ENCODE measurements around the gene TBC1D30. TPM values are rescaled to one million over a fixed set of nuclear protein-coding genes. Genes with fewer than 3 reads are reported as not detected.

The TBC1D30 gene
- total RNA-seq, 1 donor from 2014 or later, result 1.2 TPM

DNA sequence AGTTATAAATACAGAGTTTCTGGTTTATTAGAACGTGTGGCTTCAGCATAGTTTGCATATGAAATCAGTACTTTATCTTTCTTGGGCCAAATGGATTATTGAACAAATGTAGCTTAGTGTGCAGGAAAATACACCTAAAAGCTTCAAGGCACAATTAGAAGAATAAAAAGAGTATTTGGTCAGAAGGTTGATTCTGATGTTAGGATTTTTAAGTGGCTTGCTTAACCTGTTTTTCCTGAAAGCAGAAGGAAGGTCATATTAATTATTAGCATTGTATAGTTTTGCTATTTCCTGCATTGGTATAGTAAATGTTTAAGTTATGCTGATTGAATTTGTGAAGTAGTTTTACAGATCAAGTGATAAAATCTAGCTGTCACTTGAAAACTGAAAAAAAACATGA is 34.3 kb upstream of the TBC1D30 start:
- FAIRE-seq, result no peak
- H3K4me3 Mint-ChIP-seq (ENCODE audit: unreplicated experiment), result no peak overlapping the region
- no peaks in the 10 kb centered on the region for H3K79me2 ChIP-seq (ENCODE audit: insufficient read depth, low read length)
- no peaks in the 10 kb centered on the region for H3K27me3 Mint-ChIP-seq (ENCODE audit: low read depth, unreplicated experiment)
- H3K36me3 Mint-ChIP-seq (ENCODE audit: low read depth, unreplicated experiment), result no peaks in the 10 kb centered on the region
- no peak overlapping the region for H2AFZ ChIP-seq (ENCODE audit: low read depth, low read length)
- H3K9me3 ChIP-seq (ENCODE audit: insufficient read depth, low read depth, low read length), result no peaks in the 10 kb centered on the region
- H3K27ac ChIP-seq (ENCODE audit: low read depth, low read length), result no peak overlapping the region
- H3K27ac Mint-ChIP-seq (ENCODE audit: unreplicated experiment), result no peak overlapping the region
- H3K36me3 ChIP-seq (ENCODE audit: insufficient read depth, low read length), result no peaks in the 10 kb centered on the region
- TF ChIP-seq EZH2 (IDR thresholded peaks at IDR 0.05; ENCODE audit: insufficient read depth, low read length), result no peak
- TF ChIP-seq, protein P1, sequence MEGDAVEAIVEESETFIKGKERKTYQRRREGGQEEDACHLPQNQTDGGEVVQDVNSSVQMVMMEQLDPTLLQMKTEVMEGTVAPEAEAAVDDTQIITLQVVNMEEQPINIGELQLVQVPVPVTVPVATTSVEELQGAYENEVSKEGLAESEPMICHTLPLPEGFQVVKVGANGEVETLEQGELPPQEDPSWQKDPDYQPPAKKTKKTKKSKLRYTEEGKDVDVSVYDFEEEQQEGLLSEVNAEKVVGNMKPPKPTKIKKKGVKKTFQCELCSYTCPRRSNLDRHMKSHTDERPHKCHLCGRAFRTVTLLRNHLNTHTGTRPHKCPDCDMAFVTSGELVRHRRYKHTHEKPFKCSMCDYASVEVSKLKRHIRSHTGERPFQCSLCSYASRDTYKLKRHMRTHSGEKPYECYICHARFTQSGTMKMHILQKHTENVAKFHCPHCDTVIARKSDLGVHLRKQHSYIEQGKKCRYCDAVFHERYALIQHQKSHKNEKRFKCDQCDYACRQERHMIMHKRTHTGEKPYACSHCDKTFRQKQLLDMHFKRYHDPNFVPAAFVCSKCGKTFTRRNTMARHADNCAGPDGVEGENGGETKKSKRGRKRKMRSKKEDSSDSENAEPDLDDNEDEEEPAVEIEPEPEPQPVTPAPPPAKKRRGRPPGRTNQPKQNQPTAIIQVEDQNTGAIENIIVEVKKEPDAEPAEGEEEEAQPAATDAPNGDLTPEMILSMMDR (IDR thresholded peaks at IDR 0.05; ENCODE audit: insufficient read depth, low read depth, low read length), result no peak
- H3K4me3 ChIP-seq (ENCODE audit: insufficient read depth, low read depth, low read length), result no peak overlapping the region
- DNase-seq (ENCODE audit: low read depth), result no peak
- no peak overlapping the region for H3K9ac ChIP-seq (ENCODE audit: low read length)
- no peaks in the 10 kb centered on the region for H3K4me1 ChIP-seq (ENCODE audit: insufficient read depth, low read length)
- no peaks in the 10 kb centered on the region for H4K20me1 ChIP-seq (ENCODE audit: insufficient read depth, low read length)
- no peaks in the 10 kb centered on the region for H3K4me1 Mint-ChIP-seq (ENCODE audit: low read depth, unreplicated experiment)
- H3K27me3 ChIP-seq (ENCODE audit: insufficient read depth, low read length), result peaks cover 9% of the 10 kb centered on the region
- no peak overlapping the region for H3K4me2 ChIP-seq (ENCODE audit: low read length)
- no peaks in the 10 kb centered on the region for H3K9me3 Mint-ChIP-seq (ENCODE audit: unreplicated experiment)

DNA sequence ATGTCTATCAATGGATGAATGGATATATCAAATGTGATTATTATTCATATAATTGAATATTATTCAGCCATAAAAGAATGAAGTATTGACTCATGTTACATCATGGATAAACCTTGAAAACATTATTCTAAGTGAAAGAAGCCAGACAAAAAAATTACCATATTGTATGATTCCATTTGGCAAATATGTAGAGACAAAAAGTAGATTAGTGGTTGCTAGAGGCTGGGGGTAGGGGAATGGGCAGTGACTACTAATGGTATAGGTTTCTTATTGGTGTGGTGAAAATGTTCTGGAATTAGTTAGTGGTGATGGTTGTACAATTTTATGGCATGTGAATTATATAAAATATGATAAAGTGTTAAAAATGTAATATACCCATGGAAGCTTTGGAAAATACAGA is 33.4 kb upstream of the TBC1D30 start:
- H3K9me3 Mint-ChIP-seq (ENCODE audit: unreplicated experiment), result no peaks in the 10 kb centered on the region
- DNase-seq (ENCODE audit: low read depth) (no peak), FAIRE-seq (no peak)
- H3K27me3 Mint-ChIP-seq (ENCODE audit: low read depth, unreplicated experiment), result no peaks in the 10 kb centered on the region
- H3K27ac ChIP-seq (ENCODE audit: low read depth, low read length), result no peak overlapping the region
- H3K4me3 Mint-ChIP-seq (ENCODE audit: unreplicated experiment), result no peak overlapping the region
- H3K4me2 ChIP-seq (ENCODE audit: low read length), result no peak overlapping the region
- H3K27ac Mint-ChIP-seq (ENCODE audit: unreplicated experiment), result no peak overlapping the region
- H3K36me3 ChIP-seq (ENCODE audit: insufficient read depth, low read length), result no peaks in the 10 kb centered on the region
- H4K20me1 ChIP-seq (ENCODE audit: insufficient read depth, low read length), result no peaks in the 10 kb centered on the region
- no peak overlapping the region for H2AFZ ChIP-seq (ENCODE audit: low read depth, low read length)
- H3K9ac ChIP-seq (ENCODE audit: low read length), result no peak overlapping the region
- H3K4me1 Mint-ChIP-seq (ENCODE audit: low read depth, unreplicated experiment), result no peaks in the 10 kb centered on the region
- H3K36me3 Mint-ChIP-seq (ENCODE audit: low read depth, unreplicated experiment), result no peaks in the 10 kb centered on the region
- H3K27me3 ChIP-seq (ENCODE audit: insufficient read depth, low read length), result peaks cover 9% of the 10 kb centered on the region
- H3K9me3 ChIP-seq (ENCODE audit: insufficient read depth, low read depth, low read length), result no peaks in the 10 kb centered on the region
- no peak overlapping the region for H3K4me3 ChIP-seq (ENCODE audit: insufficient read depth, low read depth, low read length)
- H3K79me2 ChIP-seq (ENCODE audit: insufficient read depth, low read length), result no peaks in the 10 kb centered on the region
- H3K4me1 ChIP-seq (ENCODE audit: insufficient read depth, low read length), result no peaks in the 10 kb centered on the region
- TF ChIP-seq EZH2 (IDR thresholded peaks at IDR 0.05; ENCODE audit: insufficient read depth, low read length), result no peak
- TF ChIP-seq, protein P1 (IDR thresholded peaks at IDR 0.05; ENCODE audit: insufficient read depth, low read depth, low read length), result no peak

DNA sequence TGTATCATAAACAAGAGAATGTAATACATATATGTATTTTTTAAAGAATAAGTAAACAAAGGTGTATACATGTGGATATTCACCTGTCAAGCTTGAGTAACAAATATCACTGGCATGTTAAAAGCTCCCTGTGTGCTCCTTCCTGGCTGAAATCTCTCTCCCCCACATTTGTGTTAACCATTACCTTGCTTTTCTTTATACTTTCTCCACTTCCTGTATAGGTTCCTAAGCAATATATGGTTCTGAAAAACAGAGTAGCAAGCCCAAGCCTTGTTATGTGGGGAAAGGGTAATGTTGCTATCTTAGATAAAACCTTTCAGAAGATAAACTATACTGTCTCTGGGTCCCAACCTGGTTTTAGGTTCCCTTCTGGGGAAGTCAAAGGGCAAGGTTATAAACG is 32.3 kb upstream of the TBC1D30 start:
- H3K4me2 ChIP-seq (ENCODE audit: low read length), result no peak overlapping the region
- no peak overlapping the region for H3K27ac ChIP-seq (ENCODE audit: low read depth, low read length)
- H3K9ac ChIP-seq (ENCODE audit: low read length), result no peak overlapping the region
- no peak overlapping the region for H3K27ac Mint-ChIP-seq (ENCODE audit: unreplicated experiment)
- H3K9me3 ChIP-seq (ENCODE audit: insufficient read depth, low read depth, low read length), result no peaks in the 10 kb centered on the region
- H3K27me3 Mint-ChIP-seq (ENCODE audit: low read depth, unreplicated experiment), result no peaks in the 10 kb centered on the region
- peaks cover 12% of the 10 kb centered on the region for H3K27me3 ChIP-seq (ENCODE audit: insufficient read depth, low read length)
- DNase-seq (ENCODE audit: low read depth) (no peak), FAIRE-seq (no peak)
- TF ChIP-seq EZH2 (IDR thresholded peaks at IDR 0.05; ENCODE audit: insufficient read depth, low read length), result no peak
- TF ChIP-seq, protein P1 (IDR thresholded peaks at IDR 0.05; ENCODE audit: insufficient read depth, low read depth, low read length), result no peak
- H3K4me1 Mint-ChIP-seq (ENCODE audit: low read depth, unreplicated experiment), result peaks cover 2% of the 10 kb centered on the region
- no peaks in the 10 kb centered on the region for H3K79me2 ChIP-seq (ENCODE audit: insufficient read depth, low read length)
- H3K9me3 Mint-ChIP-seq (ENCODE audit: unreplicated experiment), result no peaks in the 10 kb centered on the region
- no peak overlapping the region for H3K4me3 ChIP-seq (ENCODE audit: insufficient read depth, low read depth, low read length)
- no peaks in the 10 kb centered on the region for H4K20me1 ChIP-seq (ENCODE audit: insufficient read depth, low read length)
- no peaks in the 10 kb centered on the region for H3K36me3 Mint-ChIP-seq (ENCODE audit: low read depth, unreplicated experiment)
- H3K4me3 Mint-ChIP-seq (ENCODE audit: unreplicated experiment), result no peak overlapping the region
- H2AFZ ChIP-seq (ENCODE audit: low read depth, low read length), result no peak overlapping the region
- no peaks in the 10 kb centered on the region for H3K36me3 ChIP-seq (ENCODE audit: insufficient read depth, low read length)
- no peaks in the 10 kb centered on the region for H3K4me1 ChIP-seq (ENCODE audit: insufficient read depth, low read length)

Measured in astrocyte (in vitro differentiated cells and primary cell).